ENCODE data around the gene GBX2. TPM values are rescaled to one million over a fixed set of nuclear protein-coding genes. Genes with fewer than 3 reads are reported as not detected.

Gene GBX2
- total RNA-seq, 1 donor from 2014 or later, result not detected

- intact Hi-C loops (cut with micrococcal nuclease), result no loop called here
- DNase-seq, result no peak
- Histone ChIP-seq H3K36me3 (no peaks in the 10 kb centered on the region), H3K4me3 (no peak overlapping the region), H3K27ac (replicated peaks) (no peak overlapping the region), H3K4me1 (peaks cover 72% of the 10 kb centered on the region), H3K9me3 (replicated peaks) (no peaks in the 10 kb centered on the region), H3K27me3 (ENCODE audit: low read depth) (peaks cover 100% of the 10 kb centered on the region)
- no peak for TF ChIP-seq CTCF (IDR thresholded peaks at IDR 0.05; ENCODE audit: borderline replicate concordance)
Measured at GRCh38 chr2:236170590-236171165, 2.5 kb upstream of the GBX2 start.

- no peak overlapping the region for H3K27ac ChIP-seq (replicated peaks)
- no peak for DNase-seq
- peaks cover 78% of the 10 kb centered on the region for H3K4me1 ChIP-seq
- H3K4me3 ChIP-seq, result no peak overlapping the region
- no peaks in the 10 kb centered on the region for H3K36me3 ChIP-seq
- no peaks in the 10 kb centered on the region for H3K9me3 ChIP-seq (replicated peaks)
- intact Hi-C loops (cut with micrococcal nuclease), result no loop called here
- H3K27me3 ChIP-seq (ENCODE audit: low read depth), result peaks cover 100% of the 10 kb centered on the region
- no peak for TF ChIP-seq CTCF (IDR thresholded peaks at IDR 0.05; ENCODE audit: borderline replicate concordance)
Measured at GRCh38 chr2:236169741-236170589, 1.8 kb upstream of the GBX2 start.

- Histone ChIP-seq H3K27ac (replicated peaks) (no peak overlapping the region), H3K4me1 (peaks cover 85% of the 10 kb centered on the region), H3K36me3 (no peaks in the 10 kb centered on the region), H3K27me3 (ENCODE audit: low read depth) (peaks cover 100% of the 10 kb centered on the region), H3K4me3 (no peak overlapping the region), H3K9me3 (replicated peaks) (no peaks in the 10 kb centered on the region)
- DNase-seq, result no peak
- intact Hi-C loops (cut with micrococcal nuclease), result no loop called here
- no peak for TF ChIP-seq CTCF (IDR thresholded peaks at IDR 0.05; ENCODE audit: borderline replicate concordance)
Measured at GRCh38 chr2:236169151-236169721, 1.1 kb upstream of the GBX2 start.

GRCh38 chr2:236167297-236168109, 683 bp downstream of the GBX2 start:
- H3K4me1 ChIP-seq, result peaks cover 87% of the 10 kb centered on the region
- H3K36me3 ChIP-seq, result no peaks in the 10 kb centered on the region
- intact Hi-C loops (cut with micrococcal nuclease), result no loop called here
- H3K27me3 ChIP-seq (ENCODE audit: low read depth), result peaks cover 100% of the 10 kb centered on the region
- H3K4me3 ChIP-seq, result peak overlapping the region; percentile 59
- peak; percentile 53 for TF ChIP-seq CTCF (IDR thresholded peaks at IDR 0.05; ENCODE audit: borderline replicate concordance)
- H3K9me3 ChIP-seq (replicated peaks), result no peaks in the 10 kb centered on the region
- no peak overlapping the region for H3K27ac ChIP-seq (replicated peaks)
- no peak for DNase-seq

GRCh38 chr2:236166796-236167296, 1.3 kb downstream of the GBX2 start:
- no peak for TF ChIP-seq CTCF (IDR thresholded peaks at IDR 0.05; ENCODE audit: borderline replicate concordance)
- H3K9me3 ChIP-seq (replicated peaks), result no peaks in the 10 kb centered on the region
- peak overlapping the region; percentile 59 for H3K4me3 ChIP-seq
- no peaks in the 10 kb centered on the region for H3K36me3 ChIP-seq
- intact Hi-C loops (cut with micrococcal nuclease), result no loop called here
- no peak overlapping the region for H3K27ac ChIP-seq (replicated peaks)
- H3K27me3 ChIP-seq (ENCODE audit: low read depth), result peaks cover 100% of the 10 kb centered on the region
- no peak for DNase-seq
- H3K4me1 ChIP-seq, result peaks cover 80% of the 10 kb centered on the region

Data from left ventricle myocardium inferior (tissue), 1 donor.